ENCODE measurements around the gene CRAT.
A peak's percentile ranks its signal among the peaks of the same experiment; 100 is the strongest.
"Not testable (repeated sequence)": the region's sequence is repeated elsewhere in the genome, so short reads cannot be mapped to it uniquely, and the experiment has no call there.

CRAT gene

GRCh38 chr9:129138144-129138462 lies 27.5 kb upstream of the CRAT start:
- no peak for DNase-seq

GRCh38 chr9:129137292-129138143 lies 26.9 kb upstream of the CRAT start:
- no peak for DNase-seq

GRCh38 chr9:129136446-129137035 lies 25.9 kb upstream of the CRAT start:
- DNase-seq, result no peak

- no peak for DNase-seq
These were observed 24.9 kb upstream of the CRAT start for GRCh38 chr9:129135476-129135875.

- no peak for DNase-seq
These were observed 22.5 kb upstream of the CRAT start for GRCh38 chr9:129133082-129133481.

- peak; percentile 69 for DNase-seq
These were observed 20.9 kb upstream of the CRAT start for GRCh38 chr9:129131300-129132145.

- DNase-seq, result no peak
These were observed 20.2 kb upstream of the CRAT start for GRCh38 chr9:129130791-129131190.

- DNase-seq, result not testable (repeated sequence)
These were observed 19.7 kb upstream of the CRAT start for GRCh38 chr9:129130271-129130670.

- DNase-seq, result no peak
These were observed 18.1 kb upstream of the CRAT start for GRCh38 chr9:129128689-129129088.

GRCh38 chr9:129126749-129127618 lies 16.4 kb upstream of the CRAT start:
- no peak for DNase-seq

GRCh38 chr9:129125478-129125877 lies 14.9 kb upstream of the CRAT start:
- DNase-seq, result no peak

- DNase-seq, result no peak
These were observed 14.0 kb upstream of the CRAT start for GRCh38 chr9:129124506-129125069.

- not testable (repeated sequence) for DNase-seq
These were observed 12.4 kb upstream of the CRAT start for GRCh38 chr9:129122976-129123375.

- DNase-seq, result no peak
These were observed 11.5 kb upstream of the CRAT start for GRCh38 chr9:129122133-129122532.

GRCh38 chr9:129121483-129121882 lies 10.9 kb upstream of the CRAT start:
- DNase-seq, result no peak

- DNase-seq, result no peak
These were observed 8.2 kb upstream of the CRAT start for GRCh38 chr9:129118799-129119198.

- DNase-seq, result no peak
These were observed 3.2 kb upstream of the CRAT start for GRCh38 chr9:129113645-129114304.

GRCh38 chr9:129112526-129112925 lies 1.9 kb upstream of the CRAT start:
- not testable (repeated sequence) for DNase-seq

GRCh38 chr9:129111528-129112151 lies 1.0 kb upstream of the CRAT start:
- peak; percentile 73 for DNase-seq

- peak; percentile 42 for DNase-seq
These were observed 447 bp downstream of the CRAT start for GRCh38 chr9:129109952-129110739.

GRCh38 chr9:129109537-129109903 lies 1.1 kb downstream of the CRAT start:
- peak; percentile 44 for DNase-seq

Data from NCI-H69 (cell line).